WTC11 (cell line): ENCODE data around the gene MRPL44. TPM values are rescaled to one million over a fixed set of nuclear protein-coding genes. Genes with fewer than 3 reads are reported as not detected.

Experiments used
- ATAC-seq: fragments of 200-7000 bp; cut with Tn5 transposase; 2 replicates; pipeline ENCODE4 v1.10.0; 2021; ENCODE audit warnings: mild to moderate bottlenecking, moderate library complexity
- CTCF ChIA-PET: fragments of 300-600 bp; sonication (Branson Sonifier 250); formaldehyde crosslinking; loops from one replicate; lab custom pipeline; 2021; ENCODE audit warnings: antibody characterized with exemption; lab: Charles Lee
- POLR2A ChIA-PET: fragments of 350-600 bp; sonication (Branson Sonifier 250); formaldehyde crosslinking; loops from one replicate; lab custom pipeline; 2021; ENCODE audit warnings: antibody characterized with exemption; lab: Charles Lee
- DNase-seq: peaks from one replicate; pipeline ENCODE4 v3.0.0; 2021; ENCODE audit warnings: low spot score
- H3K27ac Mint-ChIP-seq: 2 replicates; pipeline ENCODE4 v1.8.0; 2021; ENCODE audit warnings: mixed read lengths
- H3K27me3 Mint-ChIP-seq: 2 replicates; pipeline ENCODE4 v1.8.0; 2021; ENCODE audit warnings: low read depth, mild to moderate bottlenecking, moderate library complexity, mixed read lengths
- H3K36me3 Mint-ChIP-seq: 2 replicates; pipeline ENCODE4 v1.8.0; 2021; ENCODE audit warnings: mixed read lengths
- H3K4me1 Mint-ChIP-seq: 2 replicates; pipeline ENCODE4 v1.8.0; 2022; ENCODE audit warnings: mixed read lengths
- H3K4me3 Mint-ChIP-seq: 2 replicates; pipeline ENCODE4 v1.8.0; 2021; ENCODE audit warnings: mild to moderate bottlenecking, moderate library complexity, mixed read lengths
- H3K9me3 Mint-ChIP-seq: 2 replicates; pipeline ENCODE4 v1.8.0; 2021; ENCODE audit warnings: mixed read lengths
- AFF4 ChIP-seq: sonication (generic); formaldehyde crosslinking; IDR thresholded peaks from 2 replicates; pipeline ENCODE4 v1.8.1; 2023; ENCODE audit warnings: mild to moderate bottlenecking, missing genetic modification reagents, borderline replicate concordance
- ARID4B ChIP-seq: sonication (generic); formaldehyde crosslinking; IDR thresholded peaks from 2 replicates; pipeline ENCODE4 v1.8.0; 2023; ENCODE audit warnings: missing genetic modification reagents, mild to moderate bottlenecking, borderline replicate concordance
- CDX4 ChIP-seq: fragments of 250-450 bp; sonication (Bioruptor Pico); IDR thresholded peaks from 2 replicates; pipeline ENCODE4 v1.9.0; 2021; ENCODE audit warnings: moderate library complexity, mild to moderate bottlenecking, inconsistent platforms, borderline replicate concordance
- E2F1 ChIP-seq: sonication (generic); formaldehyde crosslinking; IDR thresholded peaks from 2 replicates; pipeline ENCODE4 v1.8.0; 2022; ENCODE audit warnings: mild to moderate bottlenecking, missing genetic modification reagents
- EMX1 ChIP-seq: fragments of 250-450 bp; sonication (Bioruptor Pico); IDR thresholded peaks from 2 replicates; pipeline ENCODE4 v1.8.0; 2021; ENCODE audit warnings: mild to moderate bottlenecking
- ESRRA ChIP-seq: sonication (generic); formaldehyde crosslinking; IDR thresholded peaks from 2 replicates; pipeline ENCODE4 v1.8.1; 2022; ENCODE audit warnings: mild to moderate bottlenecking, missing genetic modification reagents, borderline replicate concordance
- ETV6 ChIP-seq: sonication (generic); formaldehyde crosslinking; IDR thresholded peaks from 2 replicates; pipeline ENCODE4 v1.8.1; 2022; ENCODE audit warnings: mild to moderate bottlenecking, missing genetic modification reagents
- IRF1 ChIP-seq: sonication (generic); formaldehyde crosslinking; IDR thresholded peaks from 2 replicates; pipeline ENCODE4 v1.8.0; 2023; ENCODE audit warnings: missing genetic modification reagents
- JAZF1 ChIP-seq: fragments of 250-450 bp; sonication (Bioruptor Pico); IDR thresholded peaks from 2 replicates; pipeline ENCODE4 v1.9.0; 2021; ENCODE audit warnings: moderate library complexity, mild to moderate bottlenecking, inconsistent platforms
- NFATC4 ChIP-seq: fragments of 250-450 bp; sonication (Bioruptor Pico); IDR thresholded peaks from 2 replicates; pipeline ENCODE4 v1.9.0; 2021; ENCODE audit warnings: mild to moderate bottlenecking
- PRDM15 ChIP-seq: sonication (generic); formaldehyde crosslinking; IDR thresholded peaks from 2 replicates; pipeline ENCODE4 v1.8.0; 2022; ENCODE audit warnings: missing genetic modification reagents
- PREB ChIP-seq: sonication (generic); formaldehyde crosslinking; IDR thresholded peaks from 2 replicates; pipeline ENCODE4 v1.8.1; 2022; ENCODE audit warnings: mild to moderate bottlenecking, missing genetic modification reagents, moderate library complexity, borderline replicate concordance
- TEAD4 ChIP-seq: sonication (generic); formaldehyde crosslinking; IDR thresholded peaks from 2 replicates; pipeline ENCODE4 v1.8.0; 2022; ENCODE audit warnings: mild to moderate bottlenecking, missing genetic modification reagents
- ZBTB21 ChIP-seq: sonication (generic); formaldehyde crosslinking; IDR thresholded peaks from 2 replicates; pipeline ENCODE4 v1.8.1; 2023; ENCODE audit warnings: mild to moderate bottlenecking, missing genetic modification reagents, borderline replicate concordance
- ZBTB43 ChIP-seq: sonication (generic); formaldehyde crosslinking; IDR thresholded peaks from 2 replicates; pipeline ENCODE4 v1.8.1; 2023; ENCODE audit warnings: mild to moderate bottlenecking, missing genetic modification reagents
- ZNF219 ChIP-seq: sonication (generic); formaldehyde crosslinking; IDR thresholded peaks from 2 replicates; pipeline ENCODE4 v1.8.0; 2023; ENCODE audit warnings: missing genetic modification reagents, mild to moderate bottlenecking, borderline replicate concordance
- ZNF232 ChIP-seq: sonication (generic); formaldehyde crosslinking; IDR thresholded peaks from 2 replicates; pipeline ENCODE4 v1.8.0; 2022; ENCODE audit warnings: mild to moderate bottlenecking, missing genetic modification reagents
- total RNA-seq: library from RNA; stranded (reverse); gene quantifications from 3 replicates; pipeline ENCODE4 v1.2.3, GENCODE V29; 2021

The MRPL44 gene
- total RNA-seq, 1 experiment from 2014 or later = 55.3 TPM

- no peak for TF ChIP-seq PRDM15
Observed at GRCh38 chr2:224011837-224012236, 54.6 kb downstream of the MRPL44 start (continued).

GRCh38 chr2:224014336-224014735, 57.1 kb downstream of the MRPL44 start:
- CTCF ChIA-PET = no interaction called here
- Mint-ChIP-seq H3K4me3 (no peak overlapping the region), H3K27me3 (no peaks in the 10 kb centered on the region), H3K36me3 (no peaks in the 10 kb centered on the region), H3K4me1 (peaks cover 22% of the 10 kb centered on the region), H3K9me3 (no peaks in the 10 kb centered on the region), H3K27ac (no peak overlapping the region)
- POLR2A ChIA-PET = no interaction called here
- ATAC-seq (peak; percentile 27; the same call in 1 of the 2 replicates), DNase-seq (no peak)
- TF ChIP-seq ZBTB21 (CRISPR knock-in tag) = no peak
- TF ChIP-seq ETV6 = no peak
- TF ChIP-seq ZNF232 (CRISPR knock-in tag) = no peak
- TF ChIP-seq ZBTB43 (CRISPR knock-in tag) = no peak
- no peak for TF ChIP-seq NFATC4 (CRISPR knock-in tag)
- no peak for TF ChIP-seq JAZF1 (CRISPR knock-in tag)
- no peak for TF ChIP-seq IRF1 (CRISPR knock-in tag)
- no peak for TF ChIP-seq E2F1 (CRISPR knock-in tag)
- no peak for TF ChIP-seq ARID4B (CRISPR knock-in tag)
- no peak for TF ChIP-seq CDX4 (CRISPR knock-in tag)
- no peak for TF ChIP-seq ESRRA (CRISPR knock-in tag)
- TF ChIP-seq EMX1 = no peak
- no peak for TF ChIP-seq ZNF219
- no peak for TF ChIP-seq AFF4
- TF ChIP-seq PREB = no peak
- TF ChIP-seq TEAD4 (CRISPR knock-in tag) = no peak
